ENCODE measurements around the gene GPLD1.
"Not testable (repeated sequence)": the region's sequence is repeated elsewhere in the genome, so short reads cannot be mapped to it uniquely, and the experiment has no call there.

GPLD1 gene

DNA sequence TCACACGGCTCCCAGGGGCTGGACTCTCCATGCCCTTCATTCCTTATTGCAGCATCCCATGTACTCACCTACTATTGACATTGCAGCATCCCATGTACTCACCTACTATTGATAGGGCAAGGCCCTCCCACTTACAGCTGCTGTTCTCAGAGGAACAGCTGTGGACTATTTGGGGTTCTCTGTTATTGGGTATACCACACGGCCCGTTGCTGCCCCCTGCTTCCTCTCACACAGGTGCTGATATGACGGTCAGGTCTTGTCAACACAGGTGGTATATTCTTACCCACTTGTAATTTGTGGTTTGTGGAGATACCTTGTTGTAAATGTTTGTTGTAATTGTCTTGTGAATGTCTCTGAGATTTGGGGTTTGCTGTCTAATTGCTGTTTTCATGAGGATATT is 24.2 kb upstream of the GPLD1 start:
- TF ChIP-seq, protein P1, sequence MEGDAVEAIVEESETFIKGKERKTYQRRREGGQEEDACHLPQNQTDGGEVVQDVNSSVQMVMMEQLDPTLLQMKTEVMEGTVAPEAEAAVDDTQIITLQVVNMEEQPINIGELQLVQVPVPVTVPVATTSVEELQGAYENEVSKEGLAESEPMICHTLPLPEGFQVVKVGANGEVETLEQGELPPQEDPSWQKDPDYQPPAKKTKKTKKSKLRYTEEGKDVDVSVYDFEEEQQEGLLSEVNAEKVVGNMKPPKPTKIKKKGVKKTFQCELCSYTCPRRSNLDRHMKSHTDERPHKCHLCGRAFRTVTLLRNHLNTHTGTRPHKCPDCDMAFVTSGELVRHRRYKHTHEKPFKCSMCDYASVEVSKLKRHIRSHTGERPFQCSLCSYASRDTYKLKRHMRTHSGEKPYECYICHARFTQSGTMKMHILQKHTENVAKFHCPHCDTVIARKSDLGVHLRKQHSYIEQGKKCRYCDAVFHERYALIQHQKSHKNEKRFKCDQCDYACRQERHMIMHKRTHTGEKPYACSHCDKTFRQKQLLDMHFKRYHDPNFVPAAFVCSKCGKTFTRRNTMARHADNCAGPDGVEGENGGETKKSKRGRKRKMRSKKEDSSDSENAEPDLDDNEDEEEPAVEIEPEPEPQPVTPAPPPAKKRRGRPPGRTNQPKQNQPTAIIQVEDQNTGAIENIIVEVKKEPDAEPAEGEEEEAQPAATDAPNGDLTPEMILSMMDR (conservative IDR thresholded peaks at IDR 0.05; ENCODE audit: low read depth) = no peak
- POLR2A ChIA-PET (ENCODE audit: low non-redundant PET) = no interaction called here
- no peak for DNase-seq (ENCODE audit: low spot score)
- H3K27ac ChIP-seq = no peak overlapping the region
- CTCF ChIA-PET = no interaction called here

DNA sequence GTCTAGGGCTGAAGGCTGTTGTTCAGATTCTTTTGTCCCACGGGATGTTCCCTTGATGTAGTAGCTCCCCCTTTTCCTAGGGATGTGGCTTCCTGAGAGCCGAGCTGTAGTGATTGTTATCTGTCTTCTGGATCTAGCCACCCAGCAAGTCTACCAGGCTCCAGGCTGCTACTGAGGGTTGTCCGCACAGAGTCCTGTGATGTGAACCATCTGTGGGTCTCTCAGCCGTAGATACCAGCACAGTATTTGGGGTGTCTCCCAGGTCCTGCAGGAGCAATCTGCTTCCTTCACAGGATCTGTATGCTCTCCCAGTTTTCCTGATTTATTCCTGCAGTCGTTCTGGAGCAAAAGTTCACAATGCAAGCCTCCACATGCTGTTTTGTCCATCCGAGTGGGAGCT is 22.6 kb upstream of the GPLD1 start:
- POLR2A ChIA-PET (ENCODE audit: low non-redundant PET); DNase-seq (ENCODE audit: low spot score); H3K27ac ChIP-seq: not testable (repeated sequence)
- CTCF ChIA-PET = interaction anchor here (0.6 kb wide), 3 partner anchors 13 to 541 kb away, joined by 3 read pairs; no protein-coding TSS in a partner anchor

DNA sequence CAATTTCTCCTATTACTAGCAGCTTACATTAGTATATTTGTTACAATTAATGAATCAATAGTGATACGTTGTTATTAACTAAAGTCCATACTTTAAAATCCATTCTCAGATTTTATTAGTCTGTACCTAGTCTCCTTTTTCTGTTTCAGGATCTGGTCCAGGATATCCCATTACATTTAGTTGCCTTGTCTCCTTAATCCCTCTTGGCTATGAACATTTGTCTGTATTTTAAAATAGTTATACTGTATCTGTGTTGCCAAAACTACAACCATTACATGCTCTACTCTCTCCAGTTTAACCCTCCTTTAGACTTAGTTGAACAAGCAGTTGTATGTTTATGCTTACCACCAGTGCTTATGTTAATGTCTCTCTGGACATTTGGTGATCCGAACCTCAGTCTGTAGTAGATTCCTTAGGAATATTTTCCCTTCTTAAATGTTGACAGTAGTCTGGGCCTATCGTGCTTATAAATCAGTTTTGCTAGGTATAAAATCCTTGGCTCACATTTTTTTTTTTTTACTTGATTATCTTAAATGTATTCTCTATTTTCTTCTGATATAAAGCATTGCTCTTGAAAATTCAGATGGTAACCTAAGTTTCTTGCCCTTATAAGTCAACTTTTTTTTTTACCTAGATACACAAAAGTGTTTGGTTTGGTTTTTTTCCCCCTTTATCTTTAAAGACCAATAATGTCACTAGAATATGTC is 17.6 kb upstream of the GPLD1 start:
- DNase-seq (ENCODE audit: low spot score) = no peak
- CTCF ChIA-PET = no interaction called here
- TF ChIP-seq, protein P1 (conservative IDR thresholded peaks at IDR 0.05; ENCODE audit: low read depth) = no peak
- POLR2A ChIA-PET (ENCODE audit: low non-redundant PET) = no interaction called here
- no peak overlapping the region for H3K27ac ChIP-seq

DNA sequence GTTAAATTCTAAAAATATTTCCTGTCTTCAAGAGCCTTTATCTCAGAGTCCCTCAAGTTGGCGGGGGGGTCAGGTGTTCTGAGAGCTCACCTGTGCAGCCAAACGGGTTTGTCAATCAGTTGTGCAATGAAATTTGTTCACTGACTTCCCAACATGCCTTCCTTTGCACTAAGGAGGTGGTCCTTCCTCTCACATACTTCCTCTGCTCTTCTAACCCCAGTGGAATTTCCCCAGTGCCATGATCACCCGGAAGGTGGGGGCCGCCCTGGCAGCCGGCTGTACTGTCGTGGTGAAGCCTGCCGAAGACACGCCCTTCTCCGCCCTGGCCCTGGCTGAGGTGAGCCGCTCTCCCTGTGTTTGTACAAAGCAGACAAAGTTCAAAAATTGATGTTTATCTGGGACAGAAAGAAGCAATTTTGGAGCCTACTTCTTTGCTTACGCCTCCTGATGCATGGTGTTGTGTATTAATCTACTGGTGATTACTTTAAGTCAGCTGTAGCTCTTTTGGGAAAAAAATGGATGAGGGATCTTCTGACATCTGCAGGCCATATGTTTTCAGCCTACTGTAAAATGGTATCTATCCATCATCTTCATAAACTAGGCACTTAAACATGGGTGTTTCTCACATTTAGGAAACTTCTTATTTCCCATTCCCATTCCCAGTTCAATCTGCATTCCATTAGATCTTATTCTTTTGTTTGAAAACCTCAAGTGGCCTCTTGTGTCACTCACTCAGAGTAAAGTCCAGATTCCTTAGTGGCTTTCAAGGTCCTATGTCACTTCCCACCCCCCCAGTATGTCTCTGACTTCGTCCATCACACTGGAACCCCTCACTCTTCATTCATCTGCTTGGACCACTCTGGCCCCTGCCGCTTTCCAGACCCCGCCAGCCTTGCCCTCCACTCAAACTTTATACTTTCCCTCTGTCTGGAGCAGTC is 15.5 kb upstream of the GPLD1 start:
- no peak overlapping the region for H3K27ac ChIP-seq
- POLR2A ChIA-PET (ENCODE audit: low non-redundant PET) = no interaction called here
- TF ChIP-seq, protein P1 (conservative IDR thresholded peaks at IDR 0.05; ENCODE audit: low read depth) = no peak
- CTCF ChIA-PET = no interaction called here
- peak; percentile 13 for DNase-seq (ENCODE audit: low spot score)

DNA sequence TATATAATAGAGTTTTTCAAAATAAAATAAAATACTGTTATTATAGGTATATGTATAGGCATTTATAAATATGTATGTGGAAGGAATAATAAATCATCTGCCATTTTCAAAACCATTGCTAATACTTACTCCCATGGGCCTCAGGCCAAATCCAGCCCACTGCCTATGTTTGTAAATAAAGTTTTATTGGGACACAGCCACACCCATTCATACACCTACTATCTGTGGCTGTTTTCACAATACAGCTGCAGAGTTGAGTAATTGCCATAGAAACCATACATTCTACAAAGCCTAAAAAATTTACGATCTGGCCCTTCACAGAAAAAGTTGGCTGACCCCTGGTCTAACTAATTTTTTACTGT is 14.9 kb upstream of the GPLD1 start:
- no peak overlapping the region for H3K27ac ChIP-seq
- DNase-seq (ENCODE audit: low spot score) = no peak
- CTCF ChIA-PET = no interaction called here
- POLR2A ChIA-PET (ENCODE audit: low non-redundant PET) = no interaction called here
- TF ChIP-seq, protein P1 (conservative IDR thresholded peaks at IDR 0.05; ENCODE audit: low read depth) = no peak

DNA sequence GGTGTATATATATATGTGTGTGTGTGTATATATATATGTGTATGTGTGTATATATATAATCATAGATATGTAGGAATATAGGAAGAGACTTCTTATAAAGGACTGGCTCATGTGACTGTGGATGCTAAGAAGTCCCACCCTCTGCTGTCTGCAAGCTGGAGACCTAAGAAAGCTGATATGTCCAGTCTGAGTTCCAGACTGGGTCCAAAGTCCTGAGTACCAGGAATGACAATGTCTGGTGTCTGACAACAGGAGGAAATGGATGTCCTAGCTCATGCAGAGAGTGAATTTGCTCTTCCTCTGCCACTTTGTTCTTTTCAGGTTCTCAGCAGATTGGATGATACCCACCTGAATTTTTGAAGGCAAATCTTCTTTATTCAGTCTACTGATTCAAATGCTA is 12.5 kb upstream of the GPLD1 start:
- TF ChIP-seq, protein P1 (conservative IDR thresholded peaks at IDR 0.05; ENCODE audit: low read depth) = no peak
- no peak overlapping the region for H3K27ac ChIP-seq
- ChIA-PET CTCF (no interaction called here), POLR2A (ENCODE audit: low non-redundant PET) (no interaction called here)
- no peak for DNase-seq (ENCODE audit: low spot score)

DNA sequence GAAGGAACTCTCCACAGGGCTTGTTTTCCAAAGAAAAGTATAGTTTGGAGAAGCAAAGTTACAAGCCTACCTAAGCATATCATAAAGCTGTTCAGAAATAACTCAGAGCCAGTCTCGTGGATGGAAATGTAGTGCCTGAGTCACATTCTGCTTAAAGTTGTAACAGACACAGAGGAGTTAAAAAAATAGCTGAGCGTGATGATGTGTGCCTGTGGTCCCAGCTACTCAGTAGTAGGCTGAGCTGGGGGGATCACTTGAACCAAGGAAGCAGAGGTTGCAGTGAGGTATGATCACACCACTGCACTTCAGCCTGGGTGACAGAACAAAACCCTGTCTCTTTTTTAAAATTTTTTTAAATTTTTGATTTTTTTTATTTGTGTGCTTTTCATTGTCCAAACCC is 12.0 kb upstream of the GPLD1 start:
- TF ChIP-seq, protein P1 (conservative IDR thresholded peaks at IDR 0.05; ENCODE audit: low read depth) = no peak
- CTCF ChIA-PET = no interaction called here
- H3K27ac ChIP-seq = no peak overlapping the region
- DNase-seq (ENCODE audit: low spot score) = no peak
- POLR2A ChIA-PET (ENCODE audit: low non-redundant PET) = no interaction called here

Measured in RWPE1 (cell line).